A549 (cell line): Measurements from ENCODE around the gene TSTD2.

Experiments used
- BHLHE40 ChIP-seq: IDR thresholded peaks from 2 replicates; pipeline ENCODE4 v1.6.1; 2012; ENCODE audit warnings: low read depth, low read length, inconsistent platforms
- CTCF ChIP-seq: fragments of >200 bp; sonication (Bioruptor Twin); formaldehyde crosslinking; IDR thresholded peaks from 3 replicates; pipeline ENCODE4 v1.5.1; 2016
- EP300 ChIP-seq, 2 experiments: fragments of >200 bp; sonication (Bioruptor Twin); formaldehyde crosslinking; IDR thresholded peaks; 2 replicates in 1 of 2; 3 replicates in 1 of 2; pipeline ENCODE4 v1.6.1; 2016 to 2017
- MAFK ChIP-seq: fragments of 450-650 bp; IDR thresholded peaks from 2 replicates; pipeline ENCODE4 v1.6.1; 2014; ENCODE audit not compliant: partially characterized antibody
- PBX3 ChIP-seq: IDR thresholded peaks from 2 replicates; pipeline ENCODE4 v1.6.1; 2012
- REST ChIP-seq: fragments of 200-600 bp; sonication (generic); IDR thresholded peaks from 2 replicates; pipeline ENCODE4 v1.6.1; 2016; ENCODE audit warnings: antibody characterized with exemption, mild to moderate bottlenecking, moderate library complexity

- TF ChIP-seq EP300 (IDR thresholded peaks at IDR 0.05) (no peak), CTCF (no peak), REST (no peak), BHLHE40 (no peak), PBX3 (no peak), MAFK (no peak)
Measured at GRCh38 chr9:97599314-97599846, 33.8 kb downstream of the TSTD2 start.
